WI38 (cell line): ENCODE measurements around the gene ACVR1.

Experiments used
- H3K4me3 ChIP-seq: 2 replicates; pipeline ENCODE4 v1.5.1; 2011; ENCODE audit warnings: low read depth, mild to moderate bottlenecking, control low read depth, low read length
- TF ChIP-seq, protein P1 (sequence below): IDR thresholded peaks from 2 replicates; pipeline ENCODE4 v1.5.1; 2012; ENCODE audit warnings: low read depth, mild to moderate bottlenecking, control low read depth, low read length

Gene ACVR1

DNA sequence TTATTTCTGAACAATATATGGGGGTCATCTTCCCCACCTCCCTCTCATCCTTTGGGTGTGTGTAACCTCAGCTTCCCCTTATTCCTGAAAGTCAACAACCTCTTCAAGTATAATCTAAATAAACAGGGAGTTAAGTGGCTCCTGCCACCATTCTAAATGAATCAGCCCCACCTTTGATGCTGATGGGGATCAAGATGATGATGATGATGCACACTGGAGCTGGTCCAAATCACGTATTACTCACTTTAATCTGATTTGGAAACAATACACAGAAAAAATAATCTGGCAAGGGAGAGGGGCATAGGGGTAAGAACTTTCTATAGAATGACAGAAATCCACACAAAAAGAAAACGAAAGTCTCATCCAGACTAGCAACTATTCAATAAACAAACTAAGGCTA lies 7.1 kb downstream of the ACVR1 start:
- TF ChIP-seq, protein P1, sequence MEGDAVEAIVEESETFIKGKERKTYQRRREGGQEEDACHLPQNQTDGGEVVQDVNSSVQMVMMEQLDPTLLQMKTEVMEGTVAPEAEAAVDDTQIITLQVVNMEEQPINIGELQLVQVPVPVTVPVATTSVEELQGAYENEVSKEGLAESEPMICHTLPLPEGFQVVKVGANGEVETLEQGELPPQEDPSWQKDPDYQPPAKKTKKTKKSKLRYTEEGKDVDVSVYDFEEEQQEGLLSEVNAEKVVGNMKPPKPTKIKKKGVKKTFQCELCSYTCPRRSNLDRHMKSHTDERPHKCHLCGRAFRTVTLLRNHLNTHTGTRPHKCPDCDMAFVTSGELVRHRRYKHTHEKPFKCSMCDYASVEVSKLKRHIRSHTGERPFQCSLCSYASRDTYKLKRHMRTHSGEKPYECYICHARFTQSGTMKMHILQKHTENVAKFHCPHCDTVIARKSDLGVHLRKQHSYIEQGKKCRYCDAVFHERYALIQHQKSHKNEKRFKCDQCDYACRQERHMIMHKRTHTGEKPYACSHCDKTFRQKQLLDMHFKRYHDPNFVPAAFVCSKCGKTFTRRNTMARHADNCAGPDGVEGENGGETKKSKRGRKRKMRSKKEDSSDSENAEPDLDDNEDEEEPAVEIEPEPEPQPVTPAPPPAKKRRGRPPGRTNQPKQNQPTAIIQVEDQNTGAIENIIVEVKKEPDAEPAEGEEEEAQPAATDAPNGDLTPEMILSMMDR, result no peak
- no peak overlapping the region for H3K4me3 ChIP-seq

DNA sequence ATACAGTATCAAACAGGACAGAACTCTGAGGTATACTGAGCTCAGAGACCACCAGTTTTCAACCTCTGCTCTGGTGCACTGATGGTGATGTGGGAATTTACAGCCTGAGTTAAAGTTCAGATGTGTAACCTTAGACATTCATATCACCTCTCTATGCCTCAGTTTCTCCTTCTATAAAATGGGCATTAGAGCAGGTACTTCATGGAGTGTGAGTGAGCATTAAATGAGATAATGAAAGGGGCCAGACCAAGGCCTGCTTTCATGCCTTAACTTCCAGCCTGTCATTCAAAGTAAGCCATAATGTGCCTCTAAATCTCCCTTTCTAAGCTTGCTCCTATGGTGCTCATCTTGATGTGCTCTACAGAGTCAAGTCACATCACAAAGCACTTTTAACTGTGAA lies 8.4 kb downstream of the ACVR1 start:
- H3K4me3 ChIP-seq, result no peak overlapping the region
- TF ChIP-seq, protein P1, result no peak

DNA sequence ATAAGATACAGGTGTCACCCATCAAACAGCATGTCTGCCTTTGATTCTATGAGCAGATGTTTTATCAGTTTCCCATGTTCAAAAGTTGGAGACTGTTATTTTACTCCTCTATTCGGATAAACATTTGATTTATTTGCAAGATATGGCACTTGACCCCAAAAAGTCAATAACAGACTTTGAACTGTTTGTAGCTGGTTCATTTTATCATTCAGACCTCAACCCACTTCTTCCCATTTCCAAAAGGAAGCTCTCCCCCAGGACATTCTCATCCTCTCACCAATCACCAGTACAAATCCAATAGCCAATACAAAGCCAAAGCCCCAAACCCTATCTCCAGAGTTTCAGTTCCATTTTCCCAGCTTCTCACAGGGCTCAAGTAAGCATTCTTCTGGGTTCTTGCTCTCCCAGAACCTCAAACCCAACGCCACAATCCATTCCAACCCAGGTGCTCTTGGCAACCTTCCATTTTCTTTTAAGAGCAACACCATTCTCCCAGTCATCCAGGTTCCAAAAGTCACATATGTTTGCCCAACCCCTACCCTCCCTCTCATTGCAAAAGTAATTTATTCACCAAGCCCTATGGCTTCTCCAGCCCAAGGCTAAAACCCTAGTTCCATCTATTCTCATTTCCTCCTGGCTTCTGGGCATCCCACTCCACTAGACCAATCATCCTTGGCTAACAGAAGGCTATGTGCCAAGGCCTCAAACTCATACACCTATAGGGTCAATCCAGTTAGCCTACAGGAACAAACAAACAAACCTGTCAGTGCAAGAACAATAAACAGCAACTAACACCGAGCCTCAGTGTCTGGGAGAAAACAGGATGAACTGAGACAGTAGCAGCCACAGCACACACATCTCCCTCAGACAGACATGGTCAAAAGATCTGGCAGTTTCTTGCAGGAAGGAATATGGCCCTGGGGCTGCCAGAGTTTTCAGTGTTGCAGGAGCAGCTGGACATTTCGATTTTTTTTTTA lies 9.2 kb downstream of the ACVR1 start:
- no peak overlapping the region for H3K4me3 ChIP-seq
- TF ChIP-seq, protein P1, result no peak

DNA sequence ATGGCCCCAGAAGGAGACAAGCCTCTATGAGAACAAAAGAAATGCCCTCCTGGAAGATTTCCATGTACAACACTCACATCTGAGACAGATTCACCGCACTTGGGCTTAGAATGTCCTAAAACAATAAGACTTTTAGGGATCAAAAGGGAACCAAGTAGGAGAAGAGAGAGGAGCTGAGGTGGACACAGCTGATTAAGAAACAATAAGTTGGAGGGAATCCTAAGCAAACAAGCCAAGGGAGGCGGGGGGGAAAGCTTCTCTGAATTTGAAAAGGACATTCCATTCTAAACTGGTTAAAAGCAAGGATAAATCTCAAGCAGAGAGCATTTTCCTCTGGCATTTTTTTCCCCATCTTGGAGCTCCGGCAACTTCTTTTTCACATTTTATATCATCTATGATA lies 9.9 kb downstream of the ACVR1 start:
- H3K4me3 ChIP-seq, result no peak overlapping the region
- TF ChIP-seq, protein P1, result no peak

DNA sequence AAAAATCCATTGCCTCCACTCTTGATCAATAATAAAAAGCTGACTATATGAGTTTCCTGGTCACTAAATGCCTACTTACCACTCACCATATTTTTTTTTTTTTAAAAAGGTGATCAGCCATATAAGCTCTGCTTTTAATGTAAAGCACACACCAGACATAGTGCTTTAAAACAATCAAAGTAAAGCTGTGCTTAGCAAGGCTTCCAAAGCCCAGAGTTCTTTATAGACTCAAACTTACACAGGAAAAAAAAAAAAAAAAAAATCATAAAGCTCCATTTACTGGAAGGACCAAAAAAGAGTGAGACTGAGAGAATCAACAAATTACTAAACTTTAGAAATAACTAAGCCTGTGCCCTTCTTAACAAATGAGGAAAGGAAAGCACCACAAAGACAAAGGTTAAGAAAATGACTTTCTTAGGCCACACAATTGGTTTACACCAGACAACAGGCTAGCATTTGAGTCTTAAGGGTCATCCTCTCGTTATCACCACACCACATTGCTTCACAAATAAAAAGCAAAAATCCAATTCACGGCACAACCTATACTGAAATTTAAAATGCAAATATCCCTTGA lies 11.2 kb downstream of the ACVR1 start:
- TF ChIP-seq, protein P1, result no peak
- no peak overlapping the region for H3K4me3 ChIP-seq

DNA sequence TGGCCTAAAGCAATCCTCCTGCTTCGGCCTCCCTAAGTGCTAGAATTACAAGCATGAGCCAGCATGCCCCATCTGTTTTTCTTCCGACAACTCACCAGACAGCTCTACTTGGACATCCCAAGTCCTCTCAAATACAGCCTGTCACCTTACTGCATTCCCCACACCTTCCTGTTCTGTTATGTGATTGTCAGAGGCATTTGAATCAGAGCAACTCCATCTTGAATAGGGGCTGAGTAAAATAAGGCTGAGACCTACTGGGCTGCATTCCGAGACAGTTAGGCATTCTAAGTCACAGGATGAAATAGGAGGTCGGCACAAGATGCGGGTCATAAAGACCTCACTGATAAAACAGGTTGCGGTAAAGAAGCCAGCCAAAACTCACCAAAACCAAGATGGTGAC lies 17.3 kb downstream of the ACVR1 start:
- no peak overlapping the region for H3K4me3 ChIP-seq
- TF ChIP-seq, protein P1, result no peak

DNA sequence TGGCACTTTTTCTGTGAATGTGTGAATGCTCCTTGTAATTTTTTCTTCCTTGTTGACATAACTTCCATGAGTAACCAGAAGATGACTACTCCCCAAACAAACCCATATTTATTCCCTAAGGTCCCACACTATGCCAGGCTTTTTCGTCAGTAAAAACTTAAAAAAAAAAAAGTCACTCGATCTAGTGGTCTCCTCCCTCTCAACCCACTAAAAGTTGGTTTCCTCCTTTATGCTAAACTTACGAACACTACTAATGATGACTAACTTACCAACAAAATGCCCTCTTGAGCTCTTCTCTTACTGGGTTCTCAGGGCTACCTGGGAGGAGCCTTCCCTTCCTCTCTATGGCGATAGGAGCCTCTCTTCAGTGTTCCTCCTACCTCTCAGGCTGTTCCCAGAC lies 18.2 kb downstream of the ACVR1 start:
- TF ChIP-seq, protein P1, result no peak
- no peak overlapping the region for H3K4me3 ChIP-seq
